ENCODE results near the gene BRD4.
A peak's percentile ranks its signal among the peaks of the same experiment; 100 is the strongest.
"Not testable (repeated sequence)": the region's sequence is repeated elsewhere in the genome, so short reads cannot be mapped to it uniquely, and the experiment has no call there.

BRD4 gene

GRCh38 chr19:15337202-15337601 lies 4.9 kb upstream of the BRD4 start:
- intact Hi-C loops (cut with DNase I; ENCODE audit: low total_unique reads), result loop anchor here (10.0 kb wide), 2 partner anchors 72 to 218 kb away; no protein-coding TSS in a partner anchor
- Histone ChIP-seq H3K27ac (peak overlapping the region; percentile 69 to 76), H3K4me3 (no peak overlapping the region), H3K9me3 (no peaks in the 10 kb centered on the region), H3K27me3 (no peaks in the 10 kb centered on the region), H3K4me1 (peaks cover 0 to 51% (median 22%) of the 10 kb centered on the region in 4 donors), H3K36me3 (no peaks in the 10 kb centered on the region)
- DNase-seq, result peak in 1 of 2 donors; percentile 46
- TF ChIP-seq CTCF (IDR thresholded peaks at IDR 0.05), result no peak

DNA sequence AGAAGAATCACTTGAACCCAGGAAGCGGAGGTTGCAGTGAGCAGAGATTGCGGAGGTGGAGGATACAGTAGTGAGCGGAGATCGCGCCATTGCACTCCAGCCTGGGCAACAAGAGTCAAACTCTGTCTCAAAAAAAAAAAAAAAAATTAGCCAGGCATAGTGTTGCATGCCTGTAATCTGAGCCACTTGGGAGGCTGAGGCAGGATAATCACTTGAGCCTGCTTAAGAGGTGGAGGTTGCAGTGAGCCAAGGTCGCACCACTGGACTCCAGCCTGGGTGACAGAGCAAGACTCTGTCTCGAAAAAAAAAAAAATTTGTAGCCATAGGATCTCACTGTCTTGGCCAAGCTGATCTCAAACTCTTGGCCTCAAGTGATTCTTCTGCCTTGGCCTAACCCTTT lies 3.7 kb upstream of the BRD4 start:
- peak overlapping the region; percentile 69 to 76 for H3K27ac ChIP-seq
- not testable (repeated sequence) for DNase-seq, H3K27me3 ChIP-seq, H3K9me3 ChIP-seq, H3K36me3 ChIP-seq, H3K4me3 ChIP-seq
- peaks cover 0 to 51% (median 22%) of the 10 kb centered on the region in 4 donors for H3K4me1 ChIP-seq
- intact Hi-C loops (cut with DNase I; ENCODE audit: low total_unique reads), result loop anchor here (10.0 kb wide), 2 partner anchors 71 to 219 kb away; no protein-coding TSS in a partner anchor

- Histone ChIP-seq H3K4me3 (peak overlapping the region; percentile 86 to 97), H3K36me3 (no peaks in the 10 kb centered on the region), H3K9me3 (no peaks in the 10 kb centered on the region), H3K27ac (peak overlapping the region; percentile 96), H3K27me3 (no peaks in the 10 kb centered on the region), H3K4me1 (peaks cover 0 to 79% (median 56%) of the 10 kb centered on the region in 4 donors)
- TF ChIP-seq CTCF (IDR thresholded peaks at IDR 0.05), result no peak
- intact Hi-C loops (cut with DNase I; ENCODE audit: low total_unique reads), result loop anchor here (5.0 to 10.0 kb wide), 3 partner anchors 67 to 223 kb away; no protein-coding TSS in a partner anchor
- DNase-seq, result peak; percentile 35 to 74
Observed at GRCh38 chr19:15331419-15332310, 674 bp downstream of the BRD4 start.

DNA sequence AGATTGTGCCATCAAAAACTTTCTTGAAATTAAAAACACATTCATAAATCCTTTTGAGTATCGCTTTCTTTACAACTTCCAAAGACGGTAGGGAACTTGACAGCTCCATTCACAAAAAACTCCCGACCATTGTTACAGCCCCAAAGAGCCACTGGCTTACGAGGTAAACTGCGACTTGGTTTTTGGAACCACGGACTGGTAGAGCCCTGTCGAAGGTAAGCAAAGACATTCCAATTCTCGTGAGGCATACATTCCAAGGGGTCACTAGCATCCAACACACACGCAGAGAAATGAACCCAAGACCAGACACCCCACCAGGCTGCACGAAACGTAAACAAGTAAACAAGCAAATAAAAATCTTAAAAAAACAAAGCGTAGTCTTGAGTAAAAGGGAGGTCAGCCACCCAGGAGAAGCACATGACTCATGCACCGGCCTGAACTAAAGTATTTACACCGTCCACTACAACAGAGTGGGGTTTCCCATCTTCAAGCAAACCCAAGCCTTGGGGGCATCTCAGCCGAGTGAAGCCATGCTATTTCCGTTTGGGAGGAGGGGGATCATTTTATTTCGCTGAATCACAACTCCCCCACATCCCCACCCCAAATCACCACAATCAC lies 1.4 kb downstream of the BRD4 start:
- no peak for TF ChIP-seq CTCF (IDR thresholded peaks at IDR 0.05)
- no peaks in the 10 kb centered on the region for H3K36me3 ChIP-seq
- no peaks in the 10 kb centered on the region for H3K9me3 ChIP-seq
- intact Hi-C loops (cut with DNase I; ENCODE audit: low total_unique reads), result loop anchor here (5.0 to 10.0 kb wide), 3 partner anchors 66 to 224 kb away; no protein-coding TSS in a partner anchor
- peaks cover 0 to 79% (median 61%) of the 10 kb centered on the region in 4 donors for H3K4me1 ChIP-seq
- no peak for DNase-seq
- peak overlapping the region; percentile 96 for H3K27ac ChIP-seq
- H3K27me3 ChIP-seq, result no peaks in the 10 kb centered on the region
- H3K4me3 ChIP-seq, result peak overlapping the region; percentile 86 to 97

DNA sequence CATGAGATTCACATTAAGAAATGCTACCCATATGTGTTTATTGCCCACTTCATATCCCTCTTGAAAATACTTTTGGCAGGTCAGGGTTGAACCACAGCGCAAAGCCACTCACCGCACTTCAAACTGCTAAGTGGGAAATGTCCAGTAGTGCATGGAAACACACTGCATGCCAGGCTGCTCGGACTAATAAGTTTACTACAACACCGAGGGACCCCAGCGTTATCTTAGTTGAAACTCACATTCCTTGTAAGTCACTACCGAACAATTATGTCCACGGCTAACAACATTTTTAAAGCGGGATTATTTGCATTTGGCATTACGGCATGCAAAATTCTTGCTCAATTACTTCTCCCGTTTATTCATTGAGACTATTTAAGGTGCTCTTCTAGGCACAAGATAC lies 4.0 kb downstream of the BRD4 start:
- intact Hi-C loops (cut with DNase I; ENCODE audit: low total_unique reads), result no loop called here
- H3K27ac ChIP-seq, result peak overlapping the region in 1 of 2 donors; percentile 35
- no peaks in the 10 kb centered on the region for H3K27me3 ChIP-seq
- peaks cover 0 to 83% (median 72%) of the 10 kb centered on the region in 4 donors for H3K4me1 ChIP-seq
- H3K4me3 ChIP-seq, result no peak overlapping the region
- H3K9me3 ChIP-seq, result no peaks in the 10 kb centered on the region
- no peak for DNase-seq
- H3K36me3 ChIP-seq, result no peaks in the 10 kb centered on the region
- TF ChIP-seq CTCF (IDR thresholded peaks at IDR 0.05), result no peak
